GM12892 (cell line): ENCODE measurements around the gene BLOC1S3.

ENCODE experiments used
- POLR2A ChIP-seq: IDR thresholded peaks from 2 replicates; pipeline ENCODE4 v1.6.1; 2011; ENCODE audit warnings: low read depth, low read length, control low read depth
- POLR2AphosphoS5 ChIP-seq: IDR thresholded peaks from 2 replicates; pipeline ENCODE4 v1.6.1; 2011; ENCODE audit warnings: low read depth, low read length, control low read depth

DNA sequence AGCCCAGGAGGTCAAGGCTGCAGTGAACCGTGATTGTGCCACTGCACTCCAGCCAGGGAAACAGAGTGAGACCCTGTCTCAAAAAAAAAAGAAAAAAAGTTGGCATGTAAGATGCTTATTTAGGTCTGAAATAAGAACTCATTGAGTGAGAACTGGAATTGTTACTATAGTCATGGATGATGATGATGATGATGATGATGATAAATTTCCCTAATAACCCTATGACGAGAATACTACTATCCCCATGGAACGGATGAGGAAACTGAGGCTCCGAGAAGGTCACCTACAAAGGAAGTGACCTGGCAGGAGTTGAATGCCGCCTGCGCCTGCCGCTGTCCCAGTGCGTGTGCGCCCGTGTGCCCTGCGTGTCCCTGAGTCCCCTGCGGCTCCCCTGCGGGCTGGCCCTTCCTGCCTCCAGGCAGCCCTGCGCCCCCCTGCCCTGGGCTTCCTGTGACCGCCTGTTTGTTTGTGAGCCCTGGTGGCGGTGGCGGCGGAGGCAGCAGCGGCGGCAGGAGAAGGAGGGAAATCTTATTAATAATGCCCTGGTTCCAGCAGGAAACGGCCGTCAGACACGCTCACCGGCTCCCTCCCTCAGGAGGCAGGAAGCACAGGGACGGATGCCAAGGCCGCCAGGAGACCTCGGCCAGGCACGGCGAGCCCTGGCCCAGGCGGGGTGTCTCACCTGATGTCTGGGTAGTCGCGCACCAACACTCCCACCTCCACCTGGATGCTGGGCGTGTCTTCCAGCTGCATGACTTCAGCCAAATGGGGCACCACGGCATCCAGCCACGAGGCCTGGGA lies 37.0 kb downstream of the BLOC1S3 start:
- TF ChIP-seq POLR2A (no peak), POLR2AphosphoS5 (no peak)
